GM18517 (cell line): Measurements from ENCODE around the gene ACTG2.
"Not testable (repeated sequence)": the region's sequence is repeated elsewhere in the genome, so short reads cannot be mapped to it uniquely, and the experiment has no call there.

Experiments
- ATAC-seq: cut with Tn5 transposase; IDR thresholded peaks from one replicate; pipeline ENCODE4 v1.9.1; 2021; ENCODE audit warnings: mild to moderate bottlenecking, moderate library complexity; ENCODE audit not compliant: unreplicated experiment

ACTG2 gene

GRCh38 chr2:73892631-73893329 is at the start of gene ACTG2:
ACTG2 (plus strand) TSS chr2:73893008; CDS start chr2:73901312, 8,304 bp downstream.
- no peak for ATAC-seq

- no peak for ATAC-seq
Observed at GRCh38 chr2:73844087-73844486, 48.7 kb upstream of the ACTG2 start.

GRCh38 chr2:73850009-73850408 is 42.8 kb upstream of the ACTG2 start:
- ATAC-seq = no peak

GRCh38 chr2:73851274-73851673 is 41.5 kb upstream of the ACTG2 start:
- ATAC-seq = no peak

- no peak for ATAC-seq
Observed at GRCh38 chr2:73852020-73852419, 40.8 kb upstream of the ACTG2 start.

- no peak for ATAC-seq
Observed at GRCh38 chr2:73855526-73855925, 37.3 kb upstream of the ACTG2 start.

- ATAC-seq = no peak
Observed at GRCh38 chr2:73856214-73856613, 36.6 kb upstream of the ACTG2 start.

- no peak for ATAC-seq
Observed at GRCh38 chr2:73859721-73860586, 32.9 kb upstream of the ACTG2 start.

- no peak for ATAC-seq
Observed at GRCh38 chr2:73862987-73863386, 29.8 kb upstream of the ACTG2 start.

GRCh38 chr2:73868204-73868978 is 24.4 kb upstream of the ACTG2 start:
- no peak for ATAC-seq

GRCh38 chr2:73870084-73870483 is 22.7 kb upstream of the ACTG2 start:
- no peak for ATAC-seq

- peak; percentile 49 for ATAC-seq
Observed at GRCh38 chr2:73877071-73877802, 15.6 kb upstream of the ACTG2 start.

- not testable (repeated sequence) for ATAC-seq
Observed at GRCh38 chr2:73877984-73878383, 14.8 kb upstream of the ACTG2 start.

GRCh38 chr2:73885406-73885805 is 7.4 kb upstream of the ACTG2 start:
- ATAC-seq = no peak

GRCh38 chr2:73886357-73886756 is 6.5 kb upstream of the ACTG2 start:
- ATAC-seq = no peak

GRCh38 chr2:73887596-73888353 is 5.0 kb upstream of the ACTG2 start:
- not testable (repeated sequence) for ATAC-seq

GRCh38 chr2:73888388-73888787 is 4.4 kb upstream of the ACTG2 start:
- ATAC-seq = no peak

GRCh38 chr2:73889206-73889605 is 3.6 kb upstream of the ACTG2 start:
- no peak for ATAC-seq

- no peak for ATAC-seq
Observed at GRCh38 chr2:73890301-73891092, 2.3 kb upstream of the ACTG2 start.
